Activated CD4-positive, alpha-beta T cell treated with anti-CD3 and anti-CD28 coated beads for 36 hours (primary cell): ENCODE results near the gene DNAJC15. TPM values are rescaled to one million over a fixed set of nuclear protein-coding genes. Genes with fewer than 3 reads are reported as not detected.
"Not testable (repeated sequence)": the region's sequence is repeated elsewhere in the genome, so short reads cannot be mapped to it uniquely, and the experiment has no call there.

Experiments
- ATAC-seq: fragments of 200-7000 bp; cut with Tn5 transposase; one replicate; pipeline ENCODE4 v1.10.0; 2021; ENCODE audit warnings: mild to moderate bottlenecking, moderate library complexity
- CTCF ChIA-PET: fragments of 350-600 bp; sonication (Branson Sonifier 250); formaldehyde crosslinking; loops from one replicate; lab custom pipeline; 2021; ENCODE audit warnings: antibody characterized with exemption; lab: Charles Lee
- POLR2A ChIA-PET: fragments of 350-600 bp; sonication (Branson Sonifier 250); formaldehyde crosslinking; loops from one replicate; lab custom pipeline; 2021; ENCODE audit warnings: antibody characterized with exemption, inconsistent platforms; lab: Charles Lee
- DNase-seq: peaks from one replicate; pipeline ENCODE4 v3.0.0-alpha.2; 2020
- H3K27ac Mint-ChIP-seq: one replicate; pipeline ENCODE4 v1.8.0; 2021; ENCODE audit warnings: mixed read lengths
- H3K27me3 Mint-ChIP-seq: one replicate; pipeline ENCODE4 v1.8.0; 2021; ENCODE audit warnings: mixed read lengths
- H3K36me3 Mint-ChIP-seq: one replicate; pipeline ENCODE4 v1.8.0; 2021; ENCODE audit warnings: low read depth, mixed read lengths
- H3K4me1 Mint-ChIP-seq: one replicate; pipeline ENCODE4 v1.8.0; 2021; ENCODE audit warnings: mixed read lengths
- H3K4me3 Mint-ChIP-seq: one replicate; pipeline ENCODE4 v1.8.0; 2021; ENCODE audit warnings: mild to moderate bottlenecking, moderate library complexity, mixed read lengths
- H3K9me3 Mint-ChIP-seq: one replicate; pipeline ENCODE4 v1.8.0; 2021; ENCODE audit warnings: low read depth, mixed read lengths
- intact Hi-C, 2 experiments: fragments of 100-400 bp; cut with DNase I in 1 of 2; cut with micrococcal nuclease in 1 of 2; formaldehyde crosslinking; loops; one replicate each; pipeline versions ENCODE4 v1.14.2 to v1.15.1; 2022 to 2024; cut with DNase I, micrococcal nuclease
- total RNA-seq, 2 experiments: library from RNA; stranded (reverse); gene quantifications; one replicate each; pipeline ENCODE4 v1.2.3, GENCODE V29; 2021

The DNAJC15 gene
- total RNA-seq, 2 experiments from 2014 or later, result 13.0 to 20.8 TPM

- Mint-ChIP-seq H3K27ac (peak overlapping the region; percentile 99), H3K4me1 (peaks cover 38% of the 10 kb centered on the region), H3K4me3 (peak overlapping the region; percentile 84)
- ChIA-PET CTCF (interaction anchor here (0.6 to 1.8 kb wide), 3 partner anchors 22 to 561 kb away, joined by 3 to 9 read pairs (median 3); no protein-coding TSS in a partner anchor), POLR2A (interaction anchor here (0.9 to 1.9 kb wide), 3 partner anchors 32 to 595 kb away, joined by 3 to 8 read pairs (median 4); partner anchors contain the start of gene DNAJC15)
- not testable (repeated sequence) for ATAC-seq, H3K9me3 Mint-ChIP-seq, H3K27me3 Mint-ChIP-seq, H3K36me3 Mint-ChIP-seq
- peak; percentile 21 for DNase-seq
- intact Hi-C loops, result loop anchor here (2.0 to 5.0 kb wide), 5 partner anchors 63 to 1524 kb away; no protein-coding TSS in a partner anchor
Measured at GRCh38 chr13:42991233-42991897, 32.0 kb upstream of the DNAJC15 start.

- peak within 1 kb of the TSS; percentile 84 for H3K4me3 Mint-ChIP-seq
- no peaks in the 10 kb centered on the region for H3K27me3 Mint-ChIP-seq
- DNase-seq (peak; percentile 87), ATAC-seq (peak; percentile 81)
- ChIA-PET CTCF (interaction anchor here (1.0 to 1.8 kb wide), 3 partner anchors 20 to 32 kb away, joined by 4 to 9 read pairs (median 4); no protein-coding TSS in a partner anchor), POLR2A (interaction anchor here (0.6 to 1.9 kb wide), 4 partner anchors 31 to 103 kb away, joined by 3 to 8 read pairs (median 4); partner anchors contain the start of gene DNAJC15)
- peak within 1 kb of the TSS; percentile 99 for H3K27ac Mint-ChIP-seq
- intact Hi-C loops, result loop anchor here (1.0 to 5.0 kb wide), 11 partner anchors 21 to 1525 kb away; partner anchors contain the start of gene DNAJC15 (in 1 of the 2)
- H3K4me1 Mint-ChIP-seq, result peaks cover 45% of the 10 kb centered on the region
- H3K9me3 Mint-ChIP-seq, result no peaks in the 10 kb centered on the region
- H3K36me3 Mint-ChIP-seq, result peaks cover 7% of the 10 kb centered on the region
Measured at GRCh38 chr13:42991898-42992763, 31.3 kb upstream of the DNAJC15 start, which contains the start of gene EPSTI1. Gene EPSTI1 (minus strand): TSS chr13:42992241. CDS start chr13:42992165, 76 bp downstream.

DNA sequence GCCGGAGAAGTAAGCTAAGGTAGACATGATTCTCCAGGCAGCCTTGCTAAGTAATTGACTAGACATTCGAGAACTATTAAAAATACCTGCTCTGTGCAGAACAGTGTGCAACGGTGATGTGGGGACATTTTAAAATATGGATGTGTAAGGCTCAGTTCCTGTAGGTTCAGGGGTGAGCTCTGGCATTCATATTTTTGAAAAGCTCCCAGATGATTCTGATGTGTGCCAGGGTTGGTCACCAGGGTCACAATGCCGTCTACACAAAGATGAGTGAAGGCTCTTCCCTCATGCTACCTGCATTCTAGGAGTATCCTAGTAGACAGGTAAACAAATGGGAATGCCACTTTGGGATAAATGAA lies 30.6 kb upstream of the DNAJC15 start:
- ChIA-PET POLR2A (interaction anchor here (0.6 to 1.9 kb wide), 4 partner anchors 30 to 102 kb away, joined by 3 to 8 read pairs (median 3); partner anchors contain the start of gene DNAJC15), CTCF (interaction anchor here (1.0 to 1.8 kb wide), 3 partner anchors 21 to 32 kb away, joined by 4 to 9 read pairs (median 4); no protein-coding TSS in a partner anchor)
- peaks cover 51% of the 10 kb centered on the region for H3K4me1 Mint-ChIP-seq
- no peaks in the 10 kb centered on the region for H3K27me3 Mint-ChIP-seq
- H3K9me3 Mint-ChIP-seq, result no peaks in the 10 kb centered on the region
- H3K4me3 Mint-ChIP-seq, result peak overlapping the region; percentile 84
- H3K27ac Mint-ChIP-seq, result peak overlapping the region; percentile 99
- peaks cover 7% of the 10 kb centered on the region for H3K36me3 Mint-ChIP-seq
- ATAC-seq (peak; percentile 17), DNase-seq (peak; percentile 26)
- intact Hi-C loops, result loop anchor here (1.0 to 5.0 kb wide), 10 partner anchors 22 to 1525 kb away; partner anchors contain the start of gene DNAJC15 (in 1 of the 2)

DNA sequence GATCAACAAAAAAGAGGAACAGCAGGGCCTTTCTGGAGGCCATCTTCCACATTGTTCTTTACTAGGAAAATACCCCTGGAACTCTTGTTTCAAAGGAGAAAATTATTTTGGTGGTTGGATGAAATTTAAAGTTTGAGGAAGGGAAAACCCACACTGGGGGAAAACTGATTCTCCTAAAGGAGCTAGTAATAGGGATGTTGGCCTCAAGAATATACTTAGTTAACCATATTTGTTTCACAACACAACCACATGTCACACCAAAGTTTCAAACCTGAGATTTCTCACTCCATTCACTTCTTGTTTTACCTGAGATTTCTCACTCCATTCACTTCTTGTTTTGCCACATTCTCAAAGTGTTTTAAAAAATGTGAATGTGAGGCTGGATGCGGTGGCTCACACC lies 28.5 kb upstream of the DNAJC15 start:
- peaks cover 7% of the 10 kb centered on the region for H3K36me3 Mint-ChIP-seq
- peaks cover 49% of the 10 kb centered on the region for H3K4me1 Mint-ChIP-seq
- H3K4me3 Mint-ChIP-seq, result no peak overlapping the region
- H3K9me3 Mint-ChIP-seq, result no peaks in the 10 kb centered on the region
- H3K27ac Mint-ChIP-seq, result peak overlapping the region; percentile 24
- no peak for ATAC-seq
- intact Hi-C loops, result loop anchor here in 1 of 2 experiments (5.0 kb wide), 3 partner anchors 603 to 1528 kb away; no protein-coding TSS in a partner anchor
- no peak for DNase-seq
- ChIA-PET POLR2A (no interaction called here), CTCF (no interaction called here)
- no peaks in the 10 kb centered on the region for H3K27me3 Mint-ChIP-seq

GRCh38 chr13:42996584-42996983 lies 26.8 kb upstream of the DNAJC15 start:
- ChIA-PET POLR2A (no interaction called here), CTCF (interaction anchor here (1.2 to 2.2 kb wide), 5 partner anchors 9 to 88 kb away, joined by 3 to 6 read pairs (median 4); partner anchors contain the start of gene DNAJC15)
- no peaks in the 10 kb centered on the region for H3K36me3 Mint-ChIP-seq
- intact Hi-C loops, result loop anchor here in 1 of 2 experiments (1.0 kb wide), 2 partner anchors 27 to 49 kb away; partner anchors contain the start of gene DNAJC15
- H3K27me3 Mint-ChIP-seq, result no peaks in the 10 kb centered on the region
- peaks cover 40% of the 10 kb centered on the region for H3K4me1 Mint-ChIP-seq
- peak overlapping the region; percentile 68 for H3K27ac Mint-ChIP-seq
- H3K9me3 Mint-ChIP-seq, result no peaks in the 10 kb centered on the region
- ATAC-seq (peak; percentile 25), DNase-seq (peak; percentile 40)
- H3K4me3 Mint-ChIP-seq, result no peak overlapping the region

GRCh38 chr13:42997381-42997780 lies 26.0 kb upstream of the DNAJC15 start:
- Mint-ChIP-seq H3K27me3 (no peaks in the 10 kb centered on the region), H3K4me1 (peaks cover 41% of the 10 kb centered on the region), H3K4me3 (no peak overlapping the region), H3K9me3 (peaks cover 1% of the 10 kb centered on the region), H3K27ac (peak overlapping the region; percentile 68), H3K36me3 (no peaks in the 10 kb centered on the region)
- DNase-seq, result no peak
- ChIA-PET CTCF (interaction anchor here (0.6 to 2.2 kb wide), 8 partner anchors 10 to 401 kb away, joined by 3 to 6 read pairs (median 4); partner anchors contain the start of gene DNAJC15), POLR2A (interaction anchor here (0.6 kb wide), 2 partner anchors 674 to 812 kb away, joined by 3 to 10 read pairs; no protein-coding TSS in a partner anchor)
- ATAC-seq, result peak; percentile 43
- intact Hi-C loops, result no loop called here

DNA sequence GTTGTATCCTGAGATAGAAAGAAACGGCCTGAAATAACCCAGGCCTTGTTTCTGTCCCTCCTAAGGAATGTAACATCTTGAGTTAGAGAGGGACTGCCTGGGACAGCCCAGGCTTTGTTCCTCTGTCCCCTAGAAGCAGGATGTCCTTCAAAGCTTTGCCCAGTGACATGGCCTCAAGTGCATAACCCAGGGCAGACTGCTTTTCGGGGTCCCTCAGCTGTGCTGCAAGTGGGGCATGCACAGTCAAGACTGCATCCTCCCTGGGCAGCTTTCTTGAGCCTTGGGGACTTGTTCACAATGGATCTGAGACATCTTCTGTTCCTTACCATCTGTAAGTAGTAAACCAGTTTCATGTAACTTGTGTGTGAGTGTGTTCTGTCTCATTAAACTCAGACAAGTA lies 23.9 kb upstream of the DNAJC15 start:
- H3K36me3 Mint-ChIP-seq, result no peaks in the 10 kb centered on the region
- no peak overlapping the region for H3K27ac Mint-ChIP-seq
- POLR2A ChIA-PET, result no interaction called here
- intact Hi-C loops, result no loop called here
- H3K27me3 Mint-ChIP-seq, result no peaks in the 10 kb centered on the region
- ATAC-seq, result no peak
- CTCF ChIA-PET, result interaction anchor here (0.8 to 1.2 kb wide), 2 partner anchors 10 kb away, joined by 3 to 6 read pairs; no protein-coding TSS in a partner anchor
- H3K4me1 Mint-ChIP-seq, result peaks cover 30% of the 10 kb centered on the region
- H3K4me3 Mint-ChIP-seq, result no peak overlapping the region
- peaks cover 9% of the 10 kb centered on the region for H3K9me3 Mint-ChIP-seq
- no peak for DNase-seq

GRCh38 chr13:43000676-43001075 lies 22.7 kb upstream of the DNAJC15 start:
- ChIA-PET POLR2A (no interaction called here), CTCF (no interaction called here)
- ATAC-seq (no peak), DNase-seq (no peak)
- Mint-ChIP-seq H3K4me1 (peaks cover 29% of the 10 kb centered on the region), H3K27me3 (no peaks in the 10 kb centered on the region), H3K36me3 (no peaks in the 10 kb centered on the region), H3K4me3 (no peak overlapping the region), H3K27ac (no peak overlapping the region), H3K9me3 (peaks cover 9% of the 10 kb centered on the region)
- intact Hi-C loops, result no loop called here

DNA sequence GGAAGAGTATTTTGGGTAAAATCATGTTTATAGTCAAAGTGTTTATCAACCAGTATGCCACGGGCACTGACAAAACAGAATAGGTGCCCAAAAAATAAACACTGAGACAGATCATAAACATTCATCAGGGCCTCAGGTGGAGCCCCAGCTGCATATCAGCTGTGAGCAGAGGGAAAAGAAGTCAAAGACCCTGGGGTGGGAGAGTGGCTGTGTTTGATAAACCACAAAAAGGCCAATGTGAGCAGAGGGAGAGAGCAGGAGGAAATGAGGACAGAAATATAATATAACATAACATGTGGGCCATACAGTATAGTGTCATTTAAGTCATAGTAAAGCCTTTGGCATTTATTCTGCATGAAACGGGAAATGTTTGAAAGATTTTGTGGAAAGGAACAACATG lies 21.4 kb upstream of the DNAJC15 start:
- CTCF ChIA-PET, result interaction anchor here (0.5 kb wide), 1 partner anchor 91 kb away, joined by 8 read pairs; no protein-coding TSS in a partner anchor
- no peaks in the 10 kb centered on the region for H3K27me3 Mint-ChIP-seq
- no peaks in the 10 kb centered on the region for H3K36me3 Mint-ChIP-seq
- POLR2A ChIA-PET, result no interaction called here
- H3K4me1 Mint-ChIP-seq, result peaks cover 15% of the 10 kb centered on the region
- H3K27ac Mint-ChIP-seq, result no peak overlapping the region
- no peak for ATAC-seq
- DNase-seq, result no peak
- intact Hi-C loops, result no loop called here
- no peak overlapping the region for H3K4me3 Mint-ChIP-seq
- H3K9me3 Mint-ChIP-seq, result peaks cover 9% of the 10 kb centered on the region

- Mint-ChIP-seq H3K27me3 (no peaks in the 10 kb centered on the region), H3K27ac (no peak overlapping the region), H3K9me3 (peaks cover 9% of the 10 kb centered on the region), H3K36me3 (no peaks in the 10 kb centered on the region), H3K4me3 (no peak overlapping the region), H3K4me1 (peaks cover 5% of the 10 kb centered on the region)
- CTCF ChIA-PET, result no interaction called here
- ATAC-seq (no peak), DNase-seq (no peak)
- POLR2A ChIA-PET, result no interaction called here
- intact Hi-C loops, result no loop called here
Measured at GRCh38 chr13:43003010-43003409, 20.4 kb upstream of the DNAJC15 start.
